ENCODE results near the gene ANAPC10. TPM values are rescaled to one million over a fixed set of nuclear protein-coding genes. Genes with fewer than 3 reads are reported as not detected.

The ANAPC10 gene
- total RNA-seq (2022; extraction: Qiagen RNA extraction) = 11.6 to 17.0 TPM (median 12.6 TPM) in 5 replicates

GRCh38 chr4:145097821-145098674 is at the start of gene ANAPC10, which contains the start of gene ABCE1:
ANAPC10 (minus strand) TSS chr4:145098196; CDS start chr4:145096099, 2,097 bp downstream.
ABCE1 (plus strand) TSS chr4:145098311; CDS start chr4:145104413, 6,102 bp downstream.

Other genes starting within 250 kb of the ANAPC10 start
- 59.1 to 102 TPM (median 68.2 TPM) in 5 replicates for gene ABCE1, start 115 bp upstream of the ANAPC10 start, total RNA-seq (2022; extraction: Qiagen RNA extraction)
- 11.7 to 16.0 TPM (median 15.1 TPM) in 5 replicates for gene OTUD4, start 82.4 kb upstream of the ANAPC10 start, total RNA-seq (2022; extraction: Qiagen RNA extraction)

Measured in A549 treated with Mapracorat at 1 μM for 4 hours (cell line).